ENCODE data around the gene ZNF697.
A peak's percentile ranks its signal among the peaks of the same experiment; 100 is the strongest.
"Not testable (repeated sequence)": the region's sequence is repeated elsewhere in the genome, so short reads cannot be mapped to it uniquely, and the experiment has no call there.

ZNF697 gene

GRCh38 chr1:119647734-119648619 lies at the start of gene ZNF697:
Gene ZNF697 (minus strand): TSS chr1:119648266. CDS start chr1:119626100, 22,166 bp downstream.
- DNase-seq = no peak

DNA sequence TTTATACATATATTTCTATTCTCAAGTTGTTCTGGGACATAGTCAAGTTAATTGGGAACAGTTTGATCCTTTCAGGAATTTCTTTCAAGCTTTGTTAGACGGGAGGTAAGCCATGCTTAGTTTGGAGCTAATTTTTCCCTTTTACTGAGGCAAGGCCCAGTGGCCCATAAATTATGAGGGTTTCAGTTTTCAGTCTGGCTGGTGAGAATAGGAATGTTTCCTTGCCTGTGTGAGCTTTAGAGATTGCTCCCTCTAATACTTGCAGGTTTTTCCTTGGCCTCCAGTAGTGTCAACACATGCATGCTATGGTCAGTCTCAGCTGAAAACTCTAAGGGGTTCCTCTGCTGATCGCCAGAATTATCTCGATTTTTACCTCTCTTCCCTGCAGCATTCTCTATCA lies 49.5 kb upstream of the ZNF697 start:
- DNase-seq = no peak

GRCh38 chr1:119696863-119697262 lies 48.8 kb upstream of the ZNF697 start:
- not testable (repeated sequence) for DNase-seq

GRCh38 chr1:119689511-119689910 lies 41.4 kb upstream of the ZNF697 start:
- no peak for DNase-seq

DNA sequence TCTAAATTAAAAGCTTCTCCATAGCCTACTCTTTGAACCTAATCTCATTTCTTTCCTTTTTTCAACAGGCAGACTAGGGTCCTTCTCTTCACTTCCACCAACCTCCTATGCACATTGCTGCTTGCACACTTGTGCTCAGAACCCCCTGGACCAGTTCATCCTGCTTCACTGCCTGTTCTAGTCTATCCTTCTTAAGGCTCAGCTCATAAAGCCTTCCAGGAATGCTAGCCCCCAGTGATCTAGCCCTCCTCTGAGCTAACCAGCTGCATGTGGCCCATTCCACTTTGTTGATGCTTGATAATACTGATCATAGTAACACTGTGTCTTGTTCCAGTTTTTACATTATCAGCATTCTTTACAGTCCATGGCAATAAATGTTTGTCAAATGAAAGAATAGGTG lies 40.7 kb upstream of the ZNF697 start:
- DNase-seq = no peak

- no peak for DNase-seq
Measured at GRCh38 chr1:119687434-119688079, 39.5 kb upstream of the ZNF697 start.

- no peak for DNase-seq
Measured at GRCh38 chr1:119686661-119687060, 38.6 kb upstream of the ZNF697 start.

- DNase-seq = no peak
Measured at GRCh38 chr1:119683893-119684292, 35.8 kb upstream of the ZNF697 start.

DNA sequence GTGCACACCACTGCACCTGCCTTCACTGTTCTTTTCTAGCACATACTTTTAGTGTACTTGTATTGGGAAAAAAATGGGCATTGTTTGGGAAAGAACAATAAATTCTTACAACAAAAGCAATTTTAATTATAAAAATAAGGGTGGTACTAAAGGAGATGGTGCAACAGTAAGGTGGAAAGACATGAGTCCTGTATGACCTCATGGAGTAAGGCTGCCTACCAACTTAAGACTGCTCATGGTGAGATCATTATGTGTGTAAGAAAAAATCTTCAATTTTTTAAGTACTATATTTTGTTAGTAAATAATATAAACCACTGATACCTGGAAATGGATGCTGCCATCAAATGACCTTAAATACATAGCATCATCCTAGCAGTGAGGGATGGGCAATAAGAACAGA lies 34.1 kb upstream of the ZNF697 start:
- DNase-seq = no peak

GRCh38 chr1:119681560-119681959 lies 33.5 kb upstream of the ZNF697 start:
- DNase-seq = no peak

- DNase-seq = no peak
Measured at GRCh38 chr1:119680723-119681122, 32.7 kb upstream of the ZNF697 start.

DNA sequence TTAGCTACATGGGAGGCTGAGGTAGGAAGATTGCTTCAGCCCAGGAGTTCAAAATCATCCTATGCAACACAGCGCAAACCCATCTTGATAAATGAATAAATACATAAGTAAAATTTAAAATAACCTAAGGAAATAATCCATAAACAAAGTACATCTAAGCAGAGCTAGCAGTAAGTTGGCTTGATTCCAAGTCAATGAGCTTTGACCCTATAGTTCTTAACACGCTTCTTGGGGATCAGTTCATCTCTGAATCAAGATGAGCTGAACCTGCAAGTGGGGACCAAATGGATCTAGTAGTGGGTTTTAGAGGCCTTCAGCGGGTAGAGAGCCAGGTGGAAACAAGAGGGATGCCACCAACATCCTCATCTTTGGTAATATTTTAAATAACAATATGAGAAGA lies 32.1 kb upstream of the ZNF697 start:
- DNase-seq = no peak

- DNase-seq = no peak
Measured at GRCh38 chr1:119679223-119679622, 31.2 kb upstream of the ZNF697 start.

- no peak for DNase-seq
Measured at GRCh38 chr1:119676571-119677206, 28.6 kb upstream of the ZNF697 start.

DNA sequence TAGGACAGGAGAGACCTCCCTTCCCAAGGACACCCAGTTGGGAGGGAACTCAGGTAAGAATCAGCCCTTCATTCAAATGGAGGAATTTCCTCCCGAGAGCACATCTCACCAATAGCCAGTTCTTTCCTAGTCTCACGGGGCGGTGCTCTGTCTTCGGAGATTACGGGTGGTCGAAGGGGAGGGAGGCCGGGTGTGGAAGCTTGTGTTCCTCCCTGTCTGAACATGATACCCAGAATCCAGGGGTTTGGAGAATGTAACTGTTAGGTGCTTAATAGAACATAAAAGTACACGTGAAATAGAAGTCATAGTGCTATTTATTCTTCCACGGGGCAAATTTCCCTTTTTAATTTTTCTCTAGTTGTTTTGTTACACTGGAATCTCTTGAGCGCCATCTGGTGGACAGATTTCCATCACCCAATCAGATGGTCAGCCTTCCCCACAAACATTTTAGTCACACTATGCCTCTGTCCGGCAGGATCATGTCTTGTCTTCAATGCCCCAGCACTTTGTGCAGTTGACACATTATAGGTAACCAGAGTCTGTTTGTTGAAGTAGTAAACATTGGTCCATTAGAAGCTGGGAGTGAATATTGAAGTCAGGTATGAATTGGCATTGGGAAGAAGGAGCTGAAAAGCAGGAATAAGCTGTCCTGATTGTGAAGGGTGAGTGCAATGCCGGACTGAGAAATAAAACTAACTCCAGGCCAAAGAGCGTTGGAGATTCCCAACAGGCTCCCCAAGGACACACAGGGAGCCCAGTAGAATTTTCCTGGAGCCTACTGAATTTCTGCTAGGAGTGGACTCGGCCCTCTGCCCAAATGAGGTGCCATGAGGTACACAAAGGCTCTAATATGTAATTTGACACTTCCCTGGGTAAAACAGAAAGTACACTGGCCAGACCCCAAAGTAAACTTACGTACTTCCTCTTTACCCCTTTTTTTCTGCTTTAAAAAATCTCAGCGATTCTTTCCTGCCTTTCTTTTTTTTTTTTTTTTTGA lies 27.6 kb upstream of the ZNF697 start:
- peak; percentile 7 to 33 (median 16) for DNase-seq

GRCh38 chr1:119674835-119675289 lies 26.8 kb upstream of the ZNF697 start:
- no peak for DNase-seq

GRCh38 chr1:119674111-119674526 lies 26.1 kb upstream of the ZNF697 start:
- no peak for DNase-seq

DNA sequence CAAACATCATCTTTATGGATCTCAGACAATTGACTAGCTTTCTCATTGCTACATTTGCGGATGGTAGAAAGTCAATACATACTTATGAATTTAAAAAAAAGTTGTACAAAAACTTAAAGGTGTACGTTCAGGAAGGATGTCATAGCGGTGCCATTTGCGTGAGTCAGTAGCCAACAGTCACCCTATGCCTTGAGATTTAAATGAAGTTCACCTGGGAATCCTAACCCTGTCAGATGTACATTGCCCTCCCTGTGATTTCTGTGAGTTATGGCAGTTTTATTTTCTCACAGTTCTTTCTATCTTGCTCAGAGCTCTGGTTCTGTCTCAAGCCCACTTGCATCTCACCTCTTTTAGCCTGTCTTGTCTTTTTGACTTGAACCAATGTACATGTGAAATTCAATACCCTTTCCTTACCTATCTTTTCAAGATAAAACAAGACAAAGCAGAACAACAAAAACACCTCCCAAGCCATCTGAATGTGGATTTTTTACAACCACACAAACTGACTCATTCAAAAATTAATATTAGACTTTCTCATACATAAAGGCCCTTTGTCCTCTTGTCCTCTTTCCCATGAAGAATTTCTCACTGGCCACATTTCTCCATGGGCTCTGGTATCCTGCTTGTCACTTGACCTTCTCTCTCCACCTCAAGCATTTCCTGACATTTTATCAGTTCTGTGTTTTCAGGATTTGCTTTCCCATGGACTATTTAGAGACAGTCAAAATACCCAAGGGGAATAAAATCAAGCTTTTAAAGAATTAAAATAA lies 25.3 kb upstream of the ZNF697 start:
- no peak for DNase-seq

DNA sequence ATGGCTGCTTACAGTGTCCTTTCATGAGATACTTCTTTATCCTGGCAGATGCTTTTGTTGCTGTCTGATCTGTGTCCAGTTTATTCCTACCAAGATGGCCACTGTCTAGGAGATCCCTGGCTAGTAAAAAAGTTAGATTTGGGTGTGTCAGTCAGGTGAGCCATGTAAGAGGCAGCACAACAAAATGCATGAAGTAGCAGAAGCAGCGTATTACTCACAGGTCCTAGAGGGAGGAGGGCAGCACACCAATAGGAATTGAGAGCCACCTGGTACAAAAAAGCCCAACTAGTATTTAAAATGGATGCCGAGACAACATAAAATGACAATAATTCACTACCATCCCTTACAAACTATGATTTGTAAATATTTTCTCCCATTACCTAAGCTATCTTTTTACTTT lies 22.8 kb upstream of the ZNF697 start:
- DNase-seq = no peak

- DNase-seq = no peak
Measured at GRCh38 chr1:119667173-119667572, 19.1 kb upstream of the ZNF697 start.

DNA sequence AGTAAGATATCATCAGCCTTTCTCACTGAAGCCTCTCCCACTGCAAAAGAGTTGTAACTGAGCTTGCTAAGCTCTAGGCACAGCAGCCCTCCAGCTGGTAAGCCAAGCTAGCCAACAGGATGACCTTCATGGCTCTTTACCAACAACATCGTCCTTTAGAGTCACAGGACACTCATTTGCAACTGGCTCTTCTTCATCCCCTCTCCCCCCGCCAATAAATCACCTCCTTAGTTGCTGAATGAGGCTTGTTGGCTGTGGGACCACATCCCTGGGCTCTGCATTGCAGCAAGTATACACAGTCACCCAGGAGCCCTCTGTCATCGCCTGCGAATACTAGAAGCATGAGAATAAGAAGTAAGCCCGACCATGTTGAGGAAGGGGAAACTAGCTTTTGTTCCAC lies 16.0 kb upstream of the ZNF697 start:
- DNase-seq = no peak

DNA sequence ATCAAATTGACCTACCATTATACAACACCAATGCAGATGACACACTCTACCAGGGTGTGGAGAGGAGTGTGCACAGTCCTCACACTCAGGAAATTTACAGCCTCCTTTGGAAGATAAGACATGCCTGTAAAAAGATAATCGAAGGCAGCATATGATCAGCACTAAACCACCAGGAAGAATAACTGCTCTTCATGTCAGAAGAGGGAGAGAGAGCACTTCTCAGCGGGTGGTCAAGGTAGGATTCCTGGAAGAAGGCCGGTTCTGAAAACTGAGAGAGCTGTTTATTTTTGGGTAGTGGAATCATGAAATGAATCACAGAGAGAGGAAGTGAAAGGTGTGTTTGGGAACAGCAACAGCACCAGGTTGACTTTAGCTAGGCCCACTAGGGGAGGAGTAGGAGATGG lies 14.0 kb upstream of the ZNF697 start:
- no peak for DNase-seq

Measured in activated CD4-positive, CD25-positive, alpha-beta regulatory T cell (primary cell).